SK-N-SH treated with all-trans-retinoic acid at 6 μM for 48 hours (cell line): ENCODE results near the gene CBX1.

Experiments
- ATAC-seq: fragments of 200-7000 bp; cut with Tn5 transposase; 3 replicates; pipeline ENCODE4 v1.9.1; 2020; ENCODE audit warnings: mild to moderate bottlenecking, moderate library complexity
- ARNTL ChIP-seq: fragments of 450-650 bp; formaldehyde crosslinking; IDR thresholded peaks from 2 replicates; pipeline ENCODE4 v1.5.0; 2020; ENCODE audit warnings: low read depth, mild to moderate bottlenecking, moderate library complexity, borderline replicate concordance
- CREB5 ChIP-seq: fragments of 250-450 bp; sonication (Bioruptor Pico); IDR thresholded peaks from 2 replicates; pipeline ENCODE4 v1.5.1; 2020; ENCODE audit warnings: low read depth, mild to moderate bottlenecking, moderate library complexity
- CSDC2 ChIP-seq: fragments of 250-450 bp; sonication (Bioruptor Pico); IDR thresholded peaks from 2 replicates; pipeline ENCODE4 v1.5.0; 2020; ENCODE audit warnings: mild to moderate bottlenecking, moderate library complexity
- GLIS3 ChIP-seq: fragments of 250-450 bp; sonication (Bioruptor Pico); IDR thresholded peaks from 2 replicates; pipeline ENCODE4 v1.5.0; 2020; ENCODE audit warnings: mild to moderate bottlenecking, moderate library complexity
- ISL1 ChIP-seq: fragments of 250-450 bp; sonication (Bioruptor Pico); IDR thresholded peaks from 2 replicates; pipeline ENCODE4 v2.1.2; 2022; ENCODE audit warnings: mild to moderate bottlenecking, moderate library complexity
- PATZ1 ChIP-seq: fragments of 250-450 bp; sonication (Bioruptor Pico); IDR thresholded peaks from 2 replicates; pipeline ENCODE4 v1.8.0; 2020; ENCODE audit warnings: mild to moderate bottlenecking, moderate library complexity, borderline replicate concordance
- POU6F1 ChIP-seq: fragments of 250-450 bp; sonication (Bioruptor Pico); IDR thresholded peaks from 2 replicates; pipeline ENCODE4 v1.8.0; 2021; ENCODE audit warnings: low read depth, mild to moderate bottlenecking, moderate library complexity, borderline replicate concordance
- PPARA ChIP-seq: fragments of 250-450 bp; sonication (Bioruptor Pico); IDR thresholded peaks from 2 replicates; pipeline ENCODE4 v1.5.0; 2020; ENCODE audit warnings: mild to moderate bottlenecking, borderline replicate concordance
- SNAI2 ChIP-seq: fragments of 250-450 bp; sonication (Bioruptor Pico); IDR thresholded peaks from 2 replicates; pipeline ENCODE4 v1.5.0; 2020; ENCODE audit warnings: mild to moderate bottlenecking, moderate library complexity
- TCF4 ChIP-seq: fragments of 250-450 bp; sonication (Bioruptor Pico); IDR thresholded peaks from 2 replicates; pipeline ENCODE4 v1.8.0; 2021; ENCODE audit warnings: mild to moderate bottlenecking, moderate library complexity, borderline replicate concordance
- TOX ChIP-seq: fragments of 250-450 bp; sonication (Bioruptor Pico); IDR thresholded peaks from 2 replicates; pipeline ENCODE4 v1.8.0; 2021; ENCODE audit warnings: mild to moderate bottlenecking, moderate library complexity, borderline replicate concordance
- TSHZ2 ChIP-seq: fragments of 250-450 bp; sonication (Bioruptor Pico); IDR thresholded peaks from 2 replicates; pipeline ENCODE4 v1.5.0; 2020; ENCODE audit warnings: mild to moderate bottlenecking, moderate library complexity
- ZC3H10 ChIP-seq: fragments of 250-450 bp; sonication (Bioruptor Pico); IDR thresholded peaks from 2 replicates; pipeline ENCODE4 v1.5.1; 2021; ENCODE audit warnings: mild to moderate bottlenecking, moderate library complexity
- ZNF565 ChIP-seq: fragments of 450-650 bp; formaldehyde crosslinking; conservative IDR thresholded peaks from 2 replicates; pipeline ENCODE4 v1.5.0; 2020; ENCODE audit warnings: low read depth, mild to moderate bottlenecking, moderate library complexity
- ZNF70 ChIP-seq: fragments of 450-650 bp; formaldehyde crosslinking; IDR thresholded peaks from 2 replicates; pipeline ENCODE4 v1.5.0; 2020; ENCODE audit warnings: mild to moderate bottlenecking, moderate library complexity
- ZNF8 ChIP-seq: fragments of 450-650 bp; formaldehyde crosslinking; IDR thresholded peaks from 2 replicates; pipeline ENCODE4 v1.5.0; 2020; ENCODE audit warnings: mild to moderate bottlenecking, moderate library complexity

The CBX1 gene

GRCh38 chr17:48038687-48039086, 62.6 kb downstream of the CBX1 start:
- ATAC-seq, result no peak
- TF ChIP-seq CSDC2, result no peak
- TF ChIP-seq GLIS3, result no peak
- TF ChIP-seq TSHZ2 (CRISPR knock-in tag), result no peak
- no peak for TF ChIP-seq POU6F1
- no peak for TF ChIP-seq PATZ1 (CRISPR knock-in tag)
- no peak for TF ChIP-seq SNAI2

- TF ChIP-seq PPARA (CRISPR knock-in tag), result no peak
- TF ChIP-seq CREB5 (CRISPR knock-in tag), result no peak
- TF ChIP-seq TCF4 (CRISPR knock-in tag), result no peak
- TF ChIP-seq ARNTL, result no peak
- TF ChIP-seq SNAI2, result no peak
- TF ChIP-seq ZNF70 (CRISPR knock-in tag), result no peak
- TF ChIP-seq ZC3H10 (CRISPR knock-in tag), result no peak
- no peak for TF ChIP-seq TSHZ2 (CRISPR knock-in tag)
- no peak for TF ChIP-seq TOX (CRISPR knock-in tag)
- no peak for TF ChIP-seq POU6F1
- no peak for TF ChIP-seq ZNF8
- TF ChIP-seq, all 23 proteins: peak for 0
- peak; percentile 27 for ATAC-seq
Measured at GRCh38 chr17:48037838-48038323, 63.4 kb downstream of the CBX1 start.

- TF ChIP-seq ZNF565 (CRISPR knock-in tag) (no peak), CSDC2 (no peak), SNAI2 (no peak), TCF4 (CRISPR knock-in tag) (no peak), ISL1 (CRISPR knock-in tag) (no peak)
Measured at GRCh38 chr17:48037036-48037837, 64.0 kb downstream of the CBX1 start, which contains the start of gene COPZ2. Gene COPZ2, minus strand, starts transcription at chr17:48037797. Its CDS starts 20 bp downstream, at chr17:48037777.

More at GRCh38 chr17:48037036-48037837, 64.0 kb downstream of the CBX1 start, which contains the start of gene COPZ2:
- ATAC-seq, result peak; percentile 89
